GM19455 (cell line): ENCODE results near the gene IQGAP1.
"Not testable (repeated sequence)": the region's sequence is repeated elsewhere in the genome, so short reads cannot be mapped to it uniquely, and the experiment has no call there.

ENCODE experiments used
- ATAC-seq: cut with Tn5 transposase; IDR thresholded peaks from one replicate; pipeline ENCODE4 v1.9.1; 2021; ENCODE audit not compliant: unreplicated experiment

The IQGAP1 gene, protein sequence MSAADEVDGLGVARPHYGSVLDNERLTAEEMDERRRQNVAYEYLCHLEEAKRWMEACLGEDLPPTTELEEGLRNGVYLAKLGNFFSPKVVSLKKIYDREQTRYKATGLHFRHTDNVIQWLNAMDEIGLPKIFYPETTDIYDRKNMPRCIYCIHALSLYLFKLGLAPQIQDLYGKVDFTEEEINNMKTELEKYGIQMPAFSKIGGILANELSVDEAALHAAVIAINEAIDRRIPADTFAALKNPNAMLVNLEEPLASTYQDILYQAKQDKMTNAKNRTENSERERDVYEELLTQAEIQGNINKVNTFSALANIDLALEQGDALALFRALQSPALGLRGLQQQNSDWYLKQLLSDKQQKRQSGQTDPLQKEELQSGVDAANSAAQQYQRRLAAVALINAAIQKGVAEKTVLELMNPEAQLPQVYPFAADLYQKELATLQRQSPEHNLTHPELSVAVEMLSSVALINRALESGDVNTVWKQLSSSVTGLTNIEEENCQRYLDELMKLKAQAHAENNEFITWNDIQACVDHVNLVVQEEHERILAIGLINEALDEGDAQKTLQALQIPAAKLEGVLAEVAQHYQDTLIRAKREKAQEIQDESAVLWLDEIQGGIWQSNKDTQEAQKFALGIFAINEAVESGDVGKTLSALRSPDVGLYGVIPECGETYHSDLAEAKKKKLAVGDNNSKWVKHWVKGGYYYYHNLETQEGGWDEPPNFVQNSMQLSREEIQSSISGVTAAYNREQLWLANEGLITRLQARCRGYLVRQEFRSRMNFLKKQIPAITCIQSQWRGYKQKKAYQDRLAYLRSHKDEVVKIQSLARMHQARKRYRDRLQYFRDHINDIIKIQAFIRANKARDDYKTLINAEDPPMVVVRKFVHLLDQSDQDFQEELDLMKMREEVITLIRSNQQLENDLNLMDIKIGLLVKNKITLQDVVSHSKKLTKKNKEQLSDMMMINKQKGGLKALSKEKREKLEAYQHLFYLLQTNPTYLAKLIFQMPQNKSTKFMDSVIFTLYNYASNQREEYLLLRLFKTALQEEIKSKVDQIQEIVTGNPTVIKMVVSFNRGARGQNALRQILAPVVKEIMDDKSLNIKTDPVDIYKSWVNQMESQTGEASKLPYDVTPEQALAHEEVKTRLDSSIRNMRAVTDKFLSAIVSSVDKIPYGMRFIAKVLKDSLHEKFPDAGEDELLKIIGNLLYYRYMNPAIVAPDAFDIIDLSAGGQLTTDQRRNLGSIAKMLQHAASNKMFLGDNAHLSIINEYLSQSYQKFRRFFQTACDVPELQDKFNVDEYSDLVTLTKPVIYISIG (N-terminal part only)

DNA sequence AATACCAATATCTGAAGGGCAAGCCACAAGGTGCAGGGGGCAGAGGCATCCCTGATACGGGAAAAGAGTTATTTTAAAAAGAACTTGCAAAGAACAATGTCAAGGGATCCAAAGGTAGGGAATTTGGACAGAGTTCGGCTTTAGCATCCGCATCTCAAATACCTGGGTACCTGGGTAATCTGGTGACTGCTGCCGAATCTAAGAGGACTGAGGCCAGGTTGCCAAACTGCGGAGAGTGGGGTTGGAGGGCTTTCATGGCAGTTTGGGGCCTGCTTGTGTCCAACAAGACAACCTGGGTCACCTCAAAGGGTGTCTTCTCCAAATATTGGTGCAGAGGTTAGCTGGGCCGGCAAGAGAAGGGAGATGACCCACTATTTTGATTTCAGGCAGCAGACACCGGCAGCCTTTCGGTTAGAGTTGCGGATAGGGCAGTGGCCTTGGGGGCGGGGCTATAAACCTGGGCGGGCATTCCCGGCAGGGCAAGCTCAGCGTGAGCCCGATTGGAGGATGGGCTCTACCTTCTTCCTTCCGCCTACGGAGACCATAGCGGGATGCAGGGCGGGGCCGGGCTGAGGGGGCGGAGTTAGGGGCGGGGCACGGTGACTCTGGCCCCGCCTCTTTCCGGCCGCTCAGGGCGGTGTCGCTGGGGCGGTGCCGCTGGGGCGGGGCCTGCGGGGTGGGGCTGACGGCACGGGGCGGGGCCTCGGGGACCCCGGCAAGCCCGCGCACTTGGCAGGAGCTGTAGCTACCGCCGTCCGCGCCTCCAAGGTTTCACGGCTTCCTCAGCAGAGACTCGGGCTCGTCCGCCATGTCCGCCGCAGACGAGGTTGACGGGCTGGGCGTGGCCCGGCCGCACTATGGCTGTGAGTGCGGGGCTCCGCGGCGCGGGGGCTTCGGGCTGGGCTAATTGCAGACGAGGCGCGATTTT lies at the start of gene IQGAP1:
TSS of gene IQGAP1 (plus strand) at position 709 of the 928 bp plus-strand sequence. CDS start at position 809, 100 bp downstream.
- ATAC-seq = peak; percentile 93

DNA sequence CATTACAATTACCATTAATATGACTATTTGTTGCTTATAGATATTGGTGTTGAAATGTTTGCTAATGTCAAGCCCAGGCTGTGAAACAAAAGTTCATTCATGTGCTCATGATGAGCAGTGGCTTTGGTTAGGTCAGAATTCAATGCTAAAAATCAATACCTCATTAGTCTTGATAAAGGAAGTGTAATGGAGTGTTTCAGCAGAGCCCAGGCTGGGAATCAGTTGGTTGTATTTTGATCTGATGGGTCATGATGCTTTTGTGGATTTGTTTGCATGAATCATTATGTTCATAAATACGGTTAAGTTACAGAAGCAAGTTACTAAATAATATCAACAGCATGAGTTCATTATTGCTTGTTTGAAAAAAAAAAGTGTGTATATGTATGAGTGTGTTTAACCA lies 49.5 kb upstream of the IQGAP1 start:
- ATAC-seq = no peak

DNA sequence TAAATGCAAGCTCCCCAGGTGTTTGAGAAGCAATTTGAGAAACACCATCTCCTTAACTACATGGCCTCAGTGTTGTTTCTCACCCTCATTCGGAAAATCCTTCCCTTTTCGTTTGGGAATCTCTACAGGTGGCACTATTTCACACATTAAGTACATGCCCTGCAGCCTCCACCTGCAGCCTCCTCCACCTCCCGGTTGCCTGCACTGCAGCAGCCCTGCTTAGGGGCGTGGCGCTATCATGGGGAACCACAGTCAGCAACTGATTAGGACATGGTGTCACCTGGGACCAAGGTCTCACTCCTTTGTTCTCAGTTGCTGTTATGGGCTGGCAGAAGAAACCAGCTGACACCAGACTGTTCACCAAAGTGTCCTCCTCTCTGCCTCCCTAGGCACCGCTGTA lies 47.7 kb upstream of the IQGAP1 start:
- ATAC-seq = no peak

DNA sequence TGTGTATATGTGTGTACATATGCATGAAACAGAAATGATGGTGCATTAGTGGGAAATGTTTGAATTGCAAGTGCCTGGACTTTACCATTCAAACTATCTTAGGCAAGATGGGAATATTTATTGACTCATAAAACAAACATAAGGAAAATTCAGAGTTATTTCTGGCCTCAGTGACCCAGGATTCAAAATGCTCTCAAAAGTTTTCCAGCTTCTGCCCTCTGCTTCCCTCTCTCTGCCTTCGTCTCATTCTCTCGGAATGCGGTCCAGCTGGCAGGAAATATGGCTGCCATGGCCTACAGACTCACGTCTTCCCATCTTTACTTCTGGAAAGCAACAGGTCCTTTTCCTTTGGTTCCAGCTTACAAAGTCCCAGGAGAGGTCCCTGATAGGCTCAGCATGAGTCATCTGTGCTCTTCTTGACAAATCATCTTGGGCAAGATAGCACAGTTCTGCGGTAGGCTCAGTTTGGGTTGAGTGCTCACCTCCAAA lies 44.7 kb upstream of the IQGAP1 start:
- no peak for ATAC-seq

- no peak for ATAC-seq
Measured at GRCh38 chr15:90344662-90345061, 43.4 kb upstream of the IQGAP1 start.

DNA sequence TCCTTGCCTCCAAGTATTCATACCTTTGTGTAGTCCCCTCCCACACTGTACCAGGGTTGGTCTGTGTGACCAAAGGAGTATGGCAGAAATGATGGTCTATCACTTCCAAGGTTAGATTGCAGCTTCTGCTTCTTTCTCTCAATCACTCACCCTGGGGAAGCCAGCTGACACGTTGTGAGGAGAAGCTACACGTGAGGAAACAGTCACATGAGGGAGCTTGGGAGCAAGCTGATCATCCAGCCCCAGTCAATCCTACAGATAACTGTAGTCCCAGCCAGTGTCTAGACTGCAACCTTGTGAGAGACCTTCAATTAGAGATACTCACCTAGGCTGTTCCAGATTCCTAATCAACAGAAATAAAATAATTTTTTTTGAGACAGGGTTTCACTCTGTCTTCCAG lies 42.2 kb upstream of the IQGAP1 start:
- no peak for ATAC-seq

DNA sequence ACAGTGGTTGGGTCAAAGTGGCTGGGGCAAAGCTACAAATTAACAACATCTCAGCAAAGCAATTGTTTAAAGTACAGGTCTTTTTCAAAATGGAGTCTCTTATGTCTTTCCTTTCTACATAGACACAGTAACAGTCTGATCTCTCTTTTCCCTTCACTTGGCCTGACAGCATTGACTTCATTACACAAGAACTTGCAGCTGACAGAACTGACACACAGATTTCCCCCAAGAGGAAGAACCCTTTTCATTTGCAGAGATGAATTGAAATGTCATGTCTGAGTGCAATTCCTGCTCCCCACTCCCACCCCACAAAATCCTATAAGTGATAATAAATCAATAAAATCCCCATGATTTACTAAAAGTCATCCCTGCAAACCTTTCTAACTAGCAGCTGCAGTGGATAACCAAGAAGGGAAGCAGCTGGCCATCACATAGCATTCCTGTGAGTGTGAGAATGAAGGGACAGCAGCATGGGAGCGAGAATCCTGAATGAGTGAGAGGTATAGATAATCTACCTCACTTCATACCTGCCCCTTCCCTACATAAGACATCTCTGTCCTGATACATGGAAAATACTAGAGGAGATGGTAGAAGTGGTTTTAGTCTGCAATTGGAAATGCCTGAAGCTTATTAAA lies 40.5 kb upstream of the IQGAP1 start:
- not testable (repeated sequence) for ATAC-seq

- no peak for ATAC-seq
Measured at GRCh38 chr15:90348456-90348855, 39.6 kb upstream of the IQGAP1 start.

DNA sequence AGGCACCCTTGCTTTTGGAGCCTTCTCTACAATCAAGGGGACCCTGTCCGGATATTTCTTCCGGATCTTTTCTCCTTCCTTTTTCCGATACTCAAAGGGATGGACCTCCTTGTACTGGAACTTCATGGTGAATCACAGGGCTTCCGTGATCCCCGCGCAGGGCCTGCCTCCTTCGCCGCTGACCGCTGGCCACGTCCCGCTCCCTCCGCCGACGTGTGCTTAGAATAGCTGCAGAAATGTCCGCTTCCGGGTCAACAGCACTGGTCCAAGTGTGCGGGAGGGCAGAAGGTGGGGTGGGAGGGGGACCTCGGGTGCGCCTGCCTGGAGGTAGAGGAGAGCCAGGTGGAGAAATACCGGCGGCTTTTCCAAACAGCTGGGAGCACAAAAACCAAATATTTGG lies 39.0 kb upstream of the IQGAP1 start:
- ATAC-seq = no peak

DNA sequence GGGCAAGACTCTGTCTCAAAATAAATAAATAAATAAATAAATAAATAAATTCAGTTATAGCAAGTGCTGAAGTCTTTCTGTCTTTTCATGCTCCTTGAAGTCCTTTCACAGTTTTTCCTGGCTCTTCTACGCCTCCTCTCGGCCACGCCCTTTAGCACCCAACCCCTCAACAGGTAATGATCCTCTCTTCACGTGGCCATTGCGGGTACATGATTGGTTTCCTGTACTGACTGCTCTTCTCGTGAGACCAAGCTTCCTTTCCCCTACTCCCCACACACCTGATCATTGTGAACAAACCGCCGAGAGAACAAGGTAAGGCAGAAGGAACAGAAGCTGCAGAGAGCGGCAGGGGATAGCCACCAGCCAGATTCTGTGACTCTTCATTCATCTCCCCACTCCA lies 38.2 kb upstream of the IQGAP1 start:
- no peak for ATAC-seq

- no peak for ATAC-seq
Measured at GRCh38 chr15:90351479-90352106, 36.4 kb upstream of the IQGAP1 start.

DNA sequence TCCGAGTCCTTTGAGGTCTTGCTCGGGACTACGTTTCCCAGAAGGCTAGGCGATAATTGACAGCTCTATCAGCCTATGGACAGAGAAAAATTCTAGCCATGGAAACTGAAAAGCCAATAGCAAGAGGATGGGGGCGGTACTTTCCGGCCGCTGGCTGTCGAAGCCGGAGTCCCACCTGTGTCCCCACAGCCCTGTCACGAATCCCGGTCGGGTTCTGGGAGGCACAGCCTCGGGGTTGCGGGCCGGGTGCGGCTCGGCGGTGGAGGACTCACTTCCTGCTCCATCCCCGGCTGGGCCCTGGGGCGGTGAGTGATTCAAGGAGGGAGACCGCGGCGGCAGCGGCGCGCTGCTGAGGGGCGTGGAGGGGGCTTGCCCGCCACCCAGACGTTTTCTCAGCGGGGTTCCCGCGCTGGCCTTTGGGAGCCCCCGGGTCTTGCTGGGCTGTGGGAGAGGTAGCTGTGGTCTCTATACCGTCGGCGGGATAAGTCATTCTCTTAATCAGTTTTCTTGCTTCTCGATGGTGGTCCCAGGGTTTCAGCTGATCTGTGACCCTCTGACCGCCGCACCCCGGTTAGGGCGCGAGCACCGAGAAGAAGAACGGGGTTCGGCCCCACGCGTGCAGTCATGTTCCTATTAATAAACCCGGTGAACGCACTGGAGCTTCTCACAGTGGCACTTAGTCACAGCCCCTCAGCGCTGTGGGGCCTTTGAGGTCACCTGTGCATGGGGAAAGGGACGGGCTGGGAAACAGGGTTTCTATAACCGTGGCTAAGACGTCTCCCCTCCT lies 35.7 kb upstream of the IQGAP1 start, which contains the start of gene ZNF774:
TSS of gene ZNF774 (plus strand) at position 178 of the 787 bp plus-strand sequence. CDS start 2,377 bp downstream, outside the sequence.
- ATAC-seq = peak; percentile 98

DNA sequence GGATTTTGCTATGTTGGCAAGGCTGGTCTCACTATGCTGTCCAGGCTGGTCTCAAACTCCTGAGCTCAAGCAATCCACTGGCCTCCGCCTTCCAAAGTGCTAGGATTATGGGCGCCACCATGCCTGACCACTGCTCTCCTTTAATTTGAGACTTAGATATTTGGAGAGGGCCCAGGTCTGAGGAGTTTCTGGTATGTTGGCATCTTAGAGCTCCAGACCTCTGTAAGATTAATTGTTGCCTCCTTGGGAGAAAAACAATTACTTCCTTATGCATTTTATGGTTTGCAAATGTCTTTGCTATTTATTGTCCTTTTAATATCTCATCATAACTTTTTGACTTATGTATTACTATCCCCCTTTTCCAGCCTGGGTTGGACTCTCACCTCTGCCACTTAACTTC lies 33.1 kb upstream of the IQGAP1 start:
- ATAC-seq = no peak

- no peak for ATAC-seq
Measured at GRCh38 chr15:90358124-90359033, 29.7 kb upstream of the IQGAP1 start.

- no peak for ATAC-seq
Measured at GRCh38 chr15:90360746-90361145, 27.3 kb upstream of the IQGAP1 start.

- ATAC-seq = no peak
Measured at GRCh38 chr15:90362936-90363212, 25.2 kb upstream of the IQGAP1 start.

DNA sequence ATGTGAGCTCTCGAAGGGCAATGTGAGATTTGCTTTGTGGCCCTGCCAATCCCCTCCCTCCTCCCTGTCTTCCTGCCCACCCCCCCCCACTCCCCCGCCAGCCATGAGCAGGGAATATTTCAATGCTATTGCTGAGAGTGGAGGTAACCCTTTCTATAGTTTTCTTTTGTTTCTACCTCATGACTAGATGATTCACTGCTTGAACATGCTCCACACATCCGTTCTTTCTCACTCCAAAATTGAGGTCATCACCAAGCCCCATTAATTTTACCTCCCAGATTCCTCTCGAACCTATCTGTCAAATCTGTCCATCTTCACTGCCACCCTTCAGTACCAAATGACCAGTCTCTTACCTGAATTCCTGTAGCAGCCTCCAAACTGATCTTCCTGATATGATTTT lies 23.8 kb upstream of the IQGAP1 start:
- no peak for ATAC-seq
